Subcutaneous abdominal adipose tissue (tissue), 5 donors: ENCODE data around the gene ATAD3B.

Experiments
- H3K27ac ChIP-seq: one replicate; pipeline ENCODE4 v1.7.0; 2013; ENCODE audit warnings: low read depth, mild to moderate bottlenecking, inconsistent platforms, low read length, moderate library complexity
- H3K27me3 ChIP-seq, 5 donors: one replicate each; pipeline ENCODE4 v1.7.0; 2013; ENCODE audit warnings: low read length in 5 of 5, inconsistent platforms in 1 of 5; ENCODE audit not compliant: control insufficient read depth in 5 of 5, insufficient read depth in 4 of 5
- H3K36me3 ChIP-seq, 5 donors: one replicate each; pipeline ENCODE4 v1.7.0; 2013; ENCODE audit warnings: low read length in 5 of 5; ENCODE audit not compliant: control insufficient read depth in 5 of 5, insufficient read depth in 5 of 5
- H3K4me1 ChIP-seq, 5 donors: one replicate each; pipeline ENCODE4 v1.7.0; 2013; ENCODE audit warnings: low read length in 5 of 5, mild to moderate bottlenecking in 3 of 5, moderate library complexity in 1 of 5; ENCODE audit not compliant: control insufficient read depth in 5 of 5, insufficient read depth in 5 of 5
- H3K4me3 ChIP-seq, 5 donors: one replicate each; pipeline ENCODE4 v1.7.0; 2013; ENCODE audit warnings: low read length in 5 of 5, low read depth in 1 of 5
- H3K9ac ChIP-seq, 5 donors: one replicate each; pipeline ENCODE4 v1.7.0; 2013; ENCODE audit warnings: low read length in 5 of 5, mild to moderate bottlenecking in 4 of 5, moderate library complexity in 3 of 5
- H3K9me3 ChIP-seq, 5 donors: one replicate each; pipeline ENCODE4 v1.7.0; 2013; ENCODE audit warnings: low read length in 5 of 5; ENCODE audit not compliant: control insufficient read depth in 5 of 5
- donor health status: healthy.
- donor health status: healthy.
- donor health status: healthy.
- donor health status: healthy.
- donor health status: healthy.

Gene ATAD3B

GRCh38 chr1:1537626-1538250 lies 66.2 kb downstream of the ATAD3B start:
- H3K9ac ChIP-seq: no peak overlapping the region
- H3K4me3 ChIP-seq: no peak overlapping the region
- H3K27me3 ChIP-seq: no peaks in the 10 kb centered on the region
- peaks cover 0 to 25% (median 16%) of the 10 kb centered on the region in 5 donors for H3K4me1 ChIP-seq
- peaks cover 0 to 32% (median 19%) of the 10 kb centered on the region in 5 donors for H3K36me3 ChIP-seq
- H3K27ac ChIP-seq: no peak overlapping the region
- no peaks in the 10 kb centered on the region for H3K9me3 ChIP-seq

DNA sequence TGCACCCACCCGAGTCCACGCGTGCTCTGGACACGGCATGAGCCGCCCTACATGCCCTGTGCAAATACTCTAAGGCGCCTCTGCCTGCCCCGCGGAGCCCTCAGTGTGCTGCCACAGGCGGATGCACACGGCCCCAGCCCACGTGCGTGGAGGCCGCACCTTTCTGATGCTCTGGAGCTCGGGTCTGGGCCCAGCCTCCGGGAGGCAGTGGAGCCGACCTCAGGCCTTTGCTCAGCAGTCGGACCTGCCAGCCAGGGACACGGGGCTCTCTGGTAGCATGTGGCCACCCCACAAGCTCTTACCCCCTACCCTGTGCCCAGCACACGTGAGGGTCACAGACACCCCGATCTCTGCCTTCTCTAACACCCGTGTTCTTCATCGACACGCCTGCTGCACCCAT lies 66.8 kb downstream of the ATAD3B start:
- Histone ChIP-seq H3K27ac (no peak overlapping the region), H3K4me3 (no peak overlapping the region), H3K27me3 (no peaks in the 10 kb centered on the region), H3K36me3 (peaks cover 0 to 34% (median 23%) of the 10 kb centered on the region in 5 donors), H3K4me1 (peaks cover 0 to 26% (median 16%) of the 10 kb centered on the region in 5 donors), H3K9ac (no peak overlapping the region), H3K9me3 (no peaks in the 10 kb centered on the region)

DNA sequence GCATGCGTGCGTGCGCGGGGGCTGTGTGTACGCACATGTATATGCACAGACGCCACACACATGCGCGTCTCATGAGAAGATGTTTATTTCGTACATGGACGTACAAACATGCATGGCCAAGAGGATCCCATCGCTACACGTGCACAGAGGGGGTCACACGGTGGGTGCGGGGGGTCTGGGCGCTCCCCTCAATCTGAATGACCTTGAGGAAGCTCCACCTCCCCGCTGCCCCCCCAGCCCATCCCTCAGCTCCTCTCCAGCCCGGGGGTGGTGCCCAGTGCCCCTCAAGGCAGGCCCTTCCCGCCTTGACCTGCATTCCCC lies 67.4 kb downstream of the ATAD3B start:
- H3K9ac ChIP-seq: no peak overlapping the region
- H3K36me3 ChIP-seq: peaks cover 0 to 38% (median 26%) of the 10 kb centered on the region in 5 donors
- H3K4me3 ChIP-seq: peak overlapping the region in 1 of 5 donors; percentile 56
- H3K27ac ChIP-seq: no peak overlapping the region
- H3K27me3 ChIP-seq: no peaks in the 10 kb centered on the region
- peaks cover 0 to 23% (median 16%) of the 10 kb centered on the region in 5 donors for H3K4me1 ChIP-seq
- no peaks in the 10 kb centered on the region for H3K9me3 ChIP-seq

GRCh38 chr1:1539310-1540089 lies 67.9 kb downstream of the ATAD3B start:
- Histone ChIP-seq H3K27me3 (no peaks in the 10 kb centered on the region), H3K27ac (no peak overlapping the region), H3K9me3 (no peaks in the 10 kb centered on the region), H3K9ac (peak overlapping the region in 1 of 5 donors; percentile 21), H3K4me1 (peaks cover 0 to 24% (median 16%) of the 10 kb centered on the region in 5 donors), H3K4me3 (peak overlapping the region in 4 of 5 donors; percentile 39 to 56 (median 55)), H3K36me3 (peaks cover 0 to 39% (median 26%) of the 10 kb centered on the region in 5 donors)

GRCh38 chr1:1540090-1540817 lies 68.7 kb downstream of the ATAD3B start, which contains the start of gene TMEM240:
Gene TMEM240, minus strand, starts transcription at chr1:1540624. Its CDS starts 278 bp downstream, at chr1:1540346.
- Histone ChIP-seq H3K4me3 (peak within 1 kb of the TSS in 4 of 5 donors; percentile 48 to 64 (median 56)), H3K36me3 (peaks cover 0 to 42% (median 26%) of the 10 kb centered on the region in 5 donors), H3K4me1 (peaks cover 0 to 24% (median 16%) of the 10 kb centered on the region in 5 donors), H3K27me3 (no peaks in the 10 kb centered on the region), H3K9me3 (no peaks in the 10 kb centered on the region), H3K27ac (no peak within 1 kb of the TSS), H3K9ac (peak within 1 kb of the TSS in 4 of 5 donors; percentile 38 to 64 (median 58))

DNA sequence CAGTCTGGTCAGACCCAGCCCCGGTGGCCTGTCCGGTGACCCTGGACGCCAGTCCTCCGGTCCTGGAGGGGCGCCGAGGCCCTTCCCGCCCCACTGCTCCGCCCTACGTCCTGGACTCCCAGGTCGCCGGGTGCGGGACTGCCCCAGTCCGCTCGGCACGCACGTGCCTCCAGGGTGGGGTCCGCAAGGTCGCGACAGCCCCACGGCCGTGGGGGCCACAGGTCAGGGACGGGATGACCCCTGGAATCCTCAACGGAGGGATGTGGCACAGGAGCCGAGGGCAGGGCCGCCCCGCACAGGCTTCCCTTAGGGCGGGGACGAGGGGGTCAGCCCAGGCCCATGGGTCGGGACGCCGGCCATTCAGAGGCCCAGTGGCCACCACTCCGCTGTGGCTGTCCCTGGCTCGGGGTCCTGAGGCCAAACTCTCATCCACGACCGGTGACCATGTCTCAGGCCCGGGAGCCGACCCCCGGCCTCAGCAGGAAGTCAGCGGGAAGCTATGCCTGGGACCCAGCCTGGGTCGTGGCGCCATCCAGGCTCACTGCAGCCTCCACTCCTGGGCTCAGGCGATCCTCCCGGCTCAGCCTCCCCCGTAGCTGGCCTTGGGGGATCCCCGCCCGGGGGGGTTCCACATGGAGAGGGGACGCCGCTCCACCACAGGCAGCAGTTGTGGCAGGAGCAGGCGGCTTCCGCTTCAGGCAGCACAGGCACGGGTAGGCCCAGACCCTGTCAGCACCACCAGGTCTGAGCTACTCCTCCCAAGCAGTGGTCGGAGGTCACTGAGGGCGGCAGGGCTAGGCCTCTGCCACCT lies 69.5 kb downstream of the ATAD3B start:
- peaks cover 0 to 43% (median 27%) of the 10 kb centered on the region in 5 donors for H3K36me3 ChIP-seq
- no peaks in the 10 kb centered on the region for H3K9me3 ChIP-seq
- H3K27ac ChIP-seq: no peak overlapping the region
- peak overlapping the region in 4 of 5 donors; percentile 38 to 64 (median 58) for H3K9ac ChIP-seq
- peak overlapping the region in 4 of 5 donors; percentile 43 to 64 (median 52) for H3K4me3 ChIP-seq
- H3K4me1 ChIP-seq: peaks cover 0 to 24% (median 16%) of the 10 kb centered on the region in 5 donors
- H3K27me3 ChIP-seq: no peaks in the 10 kb centered on the region

GRCh38 chr1:1541956-1542765 lies 70.6 kb downstream of the ATAD3B start:
- Histone ChIP-seq H3K9me3 (no peaks in the 10 kb centered on the region), H3K9ac (no peak overlapping the region), H3K36me3 (peaks cover 0 to 44% (median 27%) of the 10 kb centered on the region in 5 donors), H3K27me3 (no peaks in the 10 kb centered on the region), H3K4me3 (no peak overlapping the region), H3K4me1 (peaks cover 0 to 24% (median 16%) of the 10 kb centered on the region in 5 donors), H3K27ac (no peak overlapping the region)

DNA sequence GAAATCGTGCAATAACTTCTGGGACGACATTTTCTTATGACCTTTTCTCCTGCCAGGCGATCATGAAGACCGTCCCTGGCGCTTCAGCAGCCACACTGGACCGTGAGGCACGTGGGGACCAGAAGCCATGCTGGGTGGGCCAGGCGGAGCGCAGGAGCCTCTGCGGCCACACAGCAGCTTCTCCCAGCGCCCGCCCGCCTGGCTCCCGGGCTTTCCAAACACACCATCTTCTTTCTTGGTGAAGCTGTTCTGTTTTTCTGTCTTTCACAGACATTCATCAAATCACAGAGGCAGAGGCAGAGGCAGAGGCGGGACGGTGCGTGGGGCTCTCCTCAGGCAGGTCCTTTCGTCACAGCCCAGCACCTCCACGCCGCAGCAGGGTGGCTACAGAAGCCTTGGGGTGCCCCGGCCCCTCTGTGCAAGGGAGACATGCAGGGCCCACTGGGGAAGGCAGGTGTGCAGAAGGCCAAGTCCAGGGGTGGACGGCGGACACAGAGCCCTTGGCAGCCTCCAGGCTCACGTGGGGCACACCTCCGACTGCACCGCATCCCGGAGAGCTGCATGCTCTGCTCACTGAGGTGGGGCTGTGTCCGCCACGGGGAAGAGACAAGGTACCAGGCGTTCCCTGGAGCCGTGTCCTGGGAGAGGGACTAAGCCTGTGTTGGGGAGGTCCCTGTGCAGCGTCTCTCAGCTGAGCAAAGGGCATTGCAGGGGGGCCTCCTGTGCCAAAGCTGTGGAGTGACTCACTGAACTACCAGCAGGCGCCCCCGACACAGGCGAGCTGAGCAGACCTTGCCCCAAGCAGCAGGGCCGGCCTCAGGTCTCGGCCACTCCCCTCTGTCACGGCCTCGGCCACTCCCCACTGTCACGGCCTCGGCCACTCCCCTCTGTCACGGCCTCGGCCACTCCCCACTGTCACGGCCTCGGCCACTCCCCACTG lies 71.5 kb downstream of the ATAD3B start:
- no peaks in the 10 kb centered on the region for H3K27me3 ChIP-seq
- H3K36me3 ChIP-seq: peaks cover 0 to 43% (median 20%) of the 10 kb centered on the region in 5 donors
- H3K27ac ChIP-seq: no peak overlapping the region
- H3K9ac ChIP-seq: no peak overlapping the region
- no peaks in the 10 kb centered on the region for H3K9me3 ChIP-seq
- H3K4me1 ChIP-seq: peaks cover 0 to 24% (median 16%) of the 10 kb centered on the region in 5 donors
- no peak overlapping the region for H3K4me3 ChIP-seq
